ENCODE measurements around the gene SLC5A6. TPM values are rescaled to one million over a fixed set of nuclear protein-coding genes. Genes with fewer than 3 reads are reported as not detected.

SLC5A6 gene
- total and polyA plus RNA-seq, 8 donors: 5.7 to 71.0 (median 21.4) TPM

DNA sequence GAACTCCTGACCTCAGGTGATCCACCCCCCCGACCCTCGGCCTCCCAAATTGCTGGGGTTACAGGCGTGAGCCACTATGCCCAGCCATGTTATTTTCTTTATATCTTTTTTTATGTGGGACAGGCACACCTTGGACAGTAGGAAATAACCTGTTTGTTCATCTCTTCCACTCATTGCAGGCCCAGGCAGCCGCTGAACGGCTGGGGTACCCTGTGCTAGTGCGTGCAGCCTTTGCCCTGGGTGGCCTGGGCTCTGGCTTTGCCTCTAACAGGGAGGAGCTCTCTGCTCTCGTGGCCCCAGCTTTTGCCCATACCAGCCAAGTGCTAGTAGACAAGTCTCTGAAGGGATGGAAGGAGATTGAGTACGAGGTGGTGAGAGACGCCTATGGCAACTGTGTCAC lies 13.5 kb upstream of the SLC5A6 start:
- no peak overlapping the region for H3K4me3 ChIP-seq
- intact Hi-C loops (cut with DNase I; ENCODE audit: low total_unique reads): no loop called here
- H3K27ac ChIP-seq: no peak overlapping the region
- H3K9me3 ChIP-seq: no peaks in the 10 kb centered on the region
- peaks cover 67 to 98% (median 95%) of the 10 kb centered on the region in 4 donors for H3K36me3 ChIP-seq
- 93 to 99% (median 94%) methylated on average over 9 of the region's 9 CpGs for WGBS, 5 donors
- no peak for DNase-seq
- no peaks in the 10 kb centered on the region for H3K27me3 ChIP-seq
- no peak for TF ChIP-seq EP300 (IDR thresholded peaks at IDR 0.05)
- TF ChIP-seq, protein P1, sequence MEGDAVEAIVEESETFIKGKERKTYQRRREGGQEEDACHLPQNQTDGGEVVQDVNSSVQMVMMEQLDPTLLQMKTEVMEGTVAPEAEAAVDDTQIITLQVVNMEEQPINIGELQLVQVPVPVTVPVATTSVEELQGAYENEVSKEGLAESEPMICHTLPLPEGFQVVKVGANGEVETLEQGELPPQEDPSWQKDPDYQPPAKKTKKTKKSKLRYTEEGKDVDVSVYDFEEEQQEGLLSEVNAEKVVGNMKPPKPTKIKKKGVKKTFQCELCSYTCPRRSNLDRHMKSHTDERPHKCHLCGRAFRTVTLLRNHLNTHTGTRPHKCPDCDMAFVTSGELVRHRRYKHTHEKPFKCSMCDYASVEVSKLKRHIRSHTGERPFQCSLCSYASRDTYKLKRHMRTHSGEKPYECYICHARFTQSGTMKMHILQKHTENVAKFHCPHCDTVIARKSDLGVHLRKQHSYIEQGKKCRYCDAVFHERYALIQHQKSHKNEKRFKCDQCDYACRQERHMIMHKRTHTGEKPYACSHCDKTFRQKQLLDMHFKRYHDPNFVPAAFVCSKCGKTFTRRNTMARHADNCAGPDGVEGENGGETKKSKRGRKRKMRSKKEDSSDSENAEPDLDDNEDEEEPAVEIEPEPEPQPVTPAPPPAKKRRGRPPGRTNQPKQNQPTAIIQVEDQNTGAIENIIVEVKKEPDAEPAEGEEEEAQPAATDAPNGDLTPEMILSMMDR (IDR thresholded peaks at IDR 0.05): no peak
- no peak for TF ChIP-seq POLR2AphosphoS5 (IDR thresholded peaks at IDR 0.05)
- TF ChIP-seq POLR2A (IDR thresholded peaks at IDR 0.05): no peak
- no peaks in the 10 kb centered on the region for H3K4me1 ChIP-seq

DNA sequence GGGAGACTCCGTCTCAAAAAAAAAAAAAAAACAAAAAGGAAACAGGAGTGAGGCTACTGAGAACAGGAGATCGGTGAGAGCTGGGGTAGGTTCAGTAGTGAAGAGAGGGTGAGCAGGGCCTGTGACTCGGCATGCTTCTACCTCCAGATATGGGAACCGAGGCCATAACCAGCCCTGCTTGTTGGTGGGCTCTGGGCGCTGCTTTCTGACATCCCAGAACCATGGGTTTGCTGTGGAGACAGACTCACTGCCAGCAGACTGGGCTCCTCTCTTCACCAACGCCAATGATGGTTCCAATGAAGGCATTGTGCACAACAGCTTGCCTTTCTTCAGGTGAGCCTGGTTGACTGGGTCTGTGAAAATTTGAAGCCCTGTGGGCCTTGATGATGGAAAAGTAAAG lies 11.3 kb upstream of the SLC5A6 start:
- H3K4me3 ChIP-seq: no peak overlapping the region
- WGBS, 5 donors: 93 to 97% (median 95%) methylated on average over 5 to 6 of the region's 6 CpGs

DNA sequence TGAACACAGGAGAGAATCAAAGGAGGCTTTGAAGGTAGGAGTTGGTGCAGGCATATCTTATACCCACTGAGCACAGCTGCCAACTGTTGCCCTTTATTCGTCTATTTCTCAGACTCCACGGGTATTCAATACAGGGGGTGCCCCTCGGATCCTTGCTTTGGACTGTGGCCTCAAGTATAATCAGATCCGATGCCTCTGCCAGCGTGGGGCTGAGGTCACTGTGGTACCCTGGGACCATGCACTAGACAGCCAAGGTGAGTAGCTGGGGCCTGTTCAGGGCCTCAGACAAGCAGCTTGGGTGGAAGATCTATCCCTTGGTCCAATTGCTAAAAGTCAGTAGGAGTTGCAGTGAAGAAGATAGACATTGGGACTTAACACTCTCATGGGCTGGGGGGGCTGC lies 10.3 kb upstream of the SLC5A6 start:
- intact Hi-C loops (cut with DNase I; ENCODE audit: low total_unique reads): no loop called here
- WGBS, 5 donors: 94 to 100% (median 97%) methylated on average over 5 of the region's 5 CpGs

More for the DNA sequence above, 11.3 kb upstream of the SLC5A6 start:
- Histone ChIP-seq H3K9me3 (no peaks in the 10 kb centered on the region), H3K27me3 (no peaks in the 10 kb centered on the region), H3K4me1 (peaks cover 0 to 3% (median 1%) of the 10 kb centered on the region in 4 donors), H3K27ac (no peak overlapping the region), H3K36me3 (peaks cover 52 to 91% (median 85%) of the 10 kb centered on the region in 4 donors)
- TF ChIP-seq EP300 (IDR thresholded peaks at IDR 0.05) (no peak), POLR2AphosphoS5 (IDR thresholded peaks at IDR 0.05) (no peak), POLR2A (IDR thresholded peaks at IDR 0.05) (no peak)
- TF ChIP-seq, protein P1 (IDR thresholded peaks at IDR 0.05): no peak
- no peak for DNase-seq
- intact Hi-C loops (cut with DNase I; ENCODE audit: low total_unique reads): no loop called here

DNA sequence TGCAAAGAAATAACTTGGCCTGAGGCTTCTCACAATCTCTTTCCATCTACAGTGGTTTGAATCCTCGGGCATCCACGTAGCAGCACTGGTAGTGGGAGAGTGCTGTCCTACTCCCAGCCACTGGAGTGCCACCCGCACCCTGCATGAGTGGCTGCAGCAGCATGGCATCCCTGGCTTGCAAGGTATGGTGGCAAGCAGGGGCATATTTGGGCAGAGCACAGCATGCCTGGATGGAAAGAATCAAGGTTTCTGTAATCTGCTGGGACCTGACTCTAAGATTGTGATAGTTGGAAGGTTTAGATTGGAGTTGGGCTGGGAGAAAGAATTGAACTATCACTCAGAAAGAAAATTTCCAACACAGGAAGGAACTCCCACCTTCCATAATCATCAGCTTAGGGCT lies 9.1 kb upstream of the SLC5A6 start:
- H3K27me3 ChIP-seq: no peaks in the 10 kb centered on the region
- no peak for DNase-seq
- peaks cover 34 to 68% (median 62%) of the 10 kb centered on the region in 4 donors for H3K36me3 ChIP-seq
- intact Hi-C loops (cut with DNase I; ENCODE audit: low total_unique reads): no loop called here
- peaks cover 0 to 24% (median 16%) of the 10 kb centered on the region in 4 donors for H3K4me1 ChIP-seq
- H3K27ac ChIP-seq: no peak overlapping the region
- no peaks in the 10 kb centered on the region for H3K9me3 ChIP-seq
- no peak for TF ChIP-seq POLR2A (IDR thresholded peaks at IDR 0.05)
- TF ChIP-seq, protein P1 (IDR thresholded peaks at IDR 0.05): no peak
- TF ChIP-seq POLR2AphosphoS5 (IDR thresholded peaks at IDR 0.05): no peak
- TF ChIP-seq EP300 (IDR thresholded peaks at IDR 0.05): no peak
- WGBS, 5 donors: 82 to 90% (median 88%) methylated on average over 3 of the region's 3 CpGs
- no peak overlapping the region for H3K4me3 ChIP-seq

More for the DNA sequence above, 10.3 kb upstream of the SLC5A6 start:
- Histone ChIP-seq H3K9me3 (no peaks in the 10 kb centered on the region), H3K4me3 (no peak overlapping the region), H3K4me1 (peaks cover 0 to 13% (median 10%) of the 10 kb centered on the region in 4 donors), H3K27me3 (no peaks in the 10 kb centered on the region), H3K36me3 (peaks cover 46 to 81% (median 74%) of the 10 kb centered on the region in 4 donors), H3K27ac (no peak overlapping the region)
- no peak for DNase-seq
- no peak for TF ChIP-seq EP300 (IDR thresholded peaks at IDR 0.05)
- no peak for TF ChIP-seq POLR2AphosphoS5 (IDR thresholded peaks at IDR 0.05)
- TF ChIP-seq, protein P1 (IDR thresholded peaks at IDR 0.05): no peak
- no peak for TF ChIP-seq POLR2A (IDR thresholded peaks at IDR 0.05)

All from stomach (tissue), 9 donors.